Loucy (cell line): ENCODE measurements around the gene CTH.

ENCODE experiments used
- H2AFZ ChIP-seq: fragments of 200-600 bp; sonication (generic); 2 replicates; pipeline ENCODE4 v1.6.0; 2016; ENCODE audit warnings: antibody characterized with exemption, mild to moderate bottlenecking, low read length, moderate library complexity
- H3F3A ChIP-seq: fragments of 200-600 bp; 2 replicates; pipeline ENCODE4 v1.6.0; 2016; ENCODE audit warnings: antibody characterized with exemption, low read depth, mild to moderate bottlenecking
- H3K27me3 ChIP-seq: fragments of 200-600 bp; sonication (generic); 2 replicates; pipeline ENCODE4 v1.6.1; 2014; ENCODE audit warnings: low read length, mild to moderate bottlenecking; ENCODE audit not compliant: insufficient read depth, poor library complexity, severe bottlenecking
- H3K36me3 ChIP-seq: fragments of 200-600 bp; sonication (generic); 2 replicates; pipeline ENCODE4 v1.6.1; 2016; ENCODE audit warnings: low read length; ENCODE audit not compliant: insufficient read depth
- H3K4me1 ChIP-seq: fragments of 200-600 bp; sonication (generic); 2 replicates; pipeline ENCODE4 v1.5.1; 2014; ENCODE audit warnings: low read length, mild to moderate bottlenecking; ENCODE audit not compliant: insufficient read depth, poor library complexity, severe bottlenecking
- H3K4me2 ChIP-seq: fragments of 200-600 bp; sonication (generic); 2 replicates; pipeline ENCODE4 v1.6.0; 2014; ENCODE audit warnings: antibody characterized with exemption, low read length, low read depth, mild to moderate bottlenecking; ENCODE audit not compliant: poor library complexity, severe bottlenecking
- H3K4me3 ChIP-seq: fragments of 200-600 bp; sonication (generic); 2 replicates; pipeline ENCODE4 v1.5.1; 2014; ENCODE audit warnings: low read length, mild to moderate bottlenecking, mixed read lengths; ENCODE audit not compliant: poor library complexity, severe bottlenecking
- H3K79me2 ChIP-seq: fragments of 200-600 bp; sonication (generic); 2 replicates; pipeline ENCODE4 v1.6.1; 2014; ENCODE audit warnings: low read length; ENCODE audit not compliant: insufficient read depth
- H3K9ac ChIP-seq: fragments of 200-600 bp; sonication (generic); 2 replicates; pipeline ENCODE4 v1.6.0; 2014; ENCODE audit warnings: mild to moderate bottlenecking, low read depth, low read length, moderate library complexity; ENCODE audit not compliant: poor library complexity, severe bottlenecking
- H3K9me2 ChIP-seq: fragments of 200-600 bp; sonication (generic); replicated peaks from 2 replicates; pipeline ENCODE4 v1.6.1; 2016; ENCODE audit warnings: low read depth, low read length, mixed read lengths
- H3K9me3 ChIP-seq: fragments of 200-600 bp; sonication (generic); 2 replicates; pipeline ENCODE4 v1.6.1; 2014; ENCODE audit warnings: mild to moderate bottlenecking, antibody characterized with exemption, low read length, low read depth; ENCODE audit not compliant: insufficient read depth
- H4K20me1 ChIP-seq: fragments of 200-600 bp; sonication (generic); 2 replicates; pipeline ENCODE4 v1.6.0; 2014; ENCODE audit warnings: antibody characterized with exemption, low read length, mild to moderate bottlenecking; ENCODE audit not compliant: insufficient read depth, poor library complexity, severe bottlenecking
- CTCF ChIP-seq: fragments of 200-600 bp; sonication (generic); conservative IDR thresholded peaks from 2 replicates; pipeline ENCODE4 v1.5.1; 2014; ENCODE audit warnings: mild to moderate bottlenecking, antibody characterized with exemption, low read length
- EZH2phosphoT487 ChIP-seq: fragments of 200-600 bp; IDR thresholded peaks from 2 replicates; pipeline ENCODE4 v1.6.1; 2018; ENCODE audit warnings: antibody characterized with exemption, mild to moderate bottlenecking, moderate library complexity, borderline replicate concordance

Gene CTH

GRCh38 chr1:70426154-70427131 lies 15.4 kb downstream of the CTH start:
- Histone ChIP-seq H3K9me3 (no peaks in the 10 kb centered on the region), H2AFZ (peak overlapping the region; percentile 47; the same call in 1 of the 2 replicates), H3K4me2 (no peak overlapping the region), H3K9ac (no peak overlapping the region), H3K79me2 (no peaks in the 10 kb centered on the region), H3K9me2 (no peaks in the 10 kb centered on the region), H3K27me3 (no peaks in the 10 kb centered on the region), H3K36me3 (peaks cover 16% of the 10 kb centered on the region; the same call in 1 of the 2 replicates), H3F3A (peaks cover 4% of the 10 kb centered on the region; the same call in 1 of the 2 replicates), H4K20me1 (no peaks in the 10 kb centered on the region), H3K4me3 (no peak overlapping the region), H3K4me1 (peaks cover 13% of the 10 kb centered on the region)
- TF ChIP-seq CTCF = no peak
- no peak for TF ChIP-seq EZH2phosphoT487

GRCh38 chr1:70427976-70428375 lies 16.9 kb downstream of the CTH start:
- H3K4me2 ChIP-seq = no peak overlapping the region
- no peak overlapping the region for H3K9ac ChIP-seq
- no peaks in the 10 kb centered on the region for H3K9me3 ChIP-seq
- H3K4me3 ChIP-seq = no peak overlapping the region
- no peaks in the 10 kb centered on the region for H3F3A ChIP-seq
- peaks cover 13% of the 10 kb centered on the region for H3K4me1 ChIP-seq
- peaks cover 20% of the 10 kb centered on the region; the same call in 1 of the 2 replicates for H3K36me3 ChIP-seq
- no peaks in the 10 kb centered on the region for H3K9me2 ChIP-seq
- H4K20me1 ChIP-seq = no peaks in the 10 kb centered on the region
- TF ChIP-seq CTCF (no peak), EZH2phosphoT487 (no peak)
- no peak overlapping the region for H2AFZ ChIP-seq
- H3K79me2 ChIP-seq = no peaks in the 10 kb centered on the region
- H3K27me3 ChIP-seq = no peaks in the 10 kb centered on the region

GRCh38 chr1:70429219-70429618 lies 18.2 kb downstream of the CTH start:
- H3K4me1 ChIP-seq = peaks cover 13% of the 10 kb centered on the region
- no peak for TF ChIP-seq EZH2phosphoT487
- TF ChIP-seq CTCF = no peak
- H3K79me2 ChIP-seq = no peaks in the 10 kb centered on the region
- no peak overlapping the region for H3K4me3 ChIP-seq
- H4K20me1 ChIP-seq = no peaks in the 10 kb centered on the region
- no peak overlapping the region for H2AFZ ChIP-seq
- H3K36me3 ChIP-seq = peaks cover 29% of the 10 kb centered on the region; the same call in 1 of the 2 replicates
- H3K27me3 ChIP-seq = no peaks in the 10 kb centered on the region
- no peaks in the 10 kb centered on the region for H3F3A ChIP-seq
- H3K9me3 ChIP-seq = no peaks in the 10 kb centered on the region
- no peaks in the 10 kb centered on the region for H3K9me2 ChIP-seq
- H3K4me2 ChIP-seq = no peak overlapping the region
- H3K9ac ChIP-seq = no peak overlapping the region
